PC-3 (cell line): Measurements from ENCODE around the gene SMCO4. TPM values are rescaled to one million over a fixed set of nuclear protein-coding genes. Genes with fewer than 3 reads are reported as not detected.
"Not testable (repeated sequence)": the region's sequence is repeated elsewhere in the genome, so short reads cannot be mapped to it uniquely, and the experiment has no call there.

Experiments used
- ATAC-seq: fragments of 200-7000 bp; cut with Tn5 transposase; 2 replicates; pipeline ENCODE4 v1.9.1; 2020; ENCODE audit warnings: mild to moderate bottlenecking, moderate library complexity
- BruUV-seq: library from RNA; stranded (reverse); fragments of 400-500 nt; replicated peaks from 2 replicates; lab custom pipeline; 2021; lab: Mats Ljungman, UMichigan
- CTCF ChIA-PET: fragments of 300-600 bp; sonication (Branson Sonifier 250); formaldehyde crosslinking; loops from one replicate; lab custom pipeline; 2022; ENCODE audit warnings: antibody characterized with exemption; lab: Charles Lee
- POLR2A ChIA-PET: fragments of 300-600 bp; sonication (Branson Sonifier 250); formaldehyde crosslinking; loops from one replicate; lab custom pipeline; 2022; ENCODE audit warnings: antibody characterized with exemption; ENCODE audit not compliant: unreplicated experiment; lab: Charles Lee
- DNase-seq: peaks from one replicate; pipeline ENCODE4 v3.0.0-alpha.2; 2015
- H2AFZ ChIP-seq: fragments of 300-600 bp; sonication (generic); 2 replicates; pipeline ENCODE4 v1.6.0; 2016; ENCODE audit warnings: antibody characterized with exemption, low read length
- H3F3A ChIP-seq: fragments of 300-600 bp; sonication (generic); one replicate; pipeline ENCODE4 v1.6.0; 2017; ENCODE audit warnings: antibody characterized with exemption, low read length, control low read depth, mild to moderate bottlenecking; ENCODE audit not compliant: unreplicated experiment
- H3K27ac ChIP-seq: fragments of 300-600 bp; sonication (generic); 2 replicates; pipeline ENCODE4 v1.5.1; 2016; ENCODE audit warnings: mild to moderate bottlenecking, low read length
- H3K27me3 ChIP-seq: fragments of 300-600 bp; sonication (generic); 2 replicates; pipeline ENCODE4 v1.6.1; 2016; ENCODE audit warnings: low read length, mixed read lengths
- H3K36me3 ChIP-seq: fragments of 300-600 bp; sonication (generic); 2 replicates; pipeline ENCODE4 v1.6.1; 2016; ENCODE audit warnings: low read depth, mixed run types, low read length, mixed read lengths
- H3K4me1 ChIP-seq: fragments of 300-600 bp; sonication (generic); 2 replicates; pipeline ENCODE4 v1.5.1; 2016; ENCODE audit warnings: low read length; ENCODE audit not compliant: insufficient read depth
- H3K4me2 ChIP-seq: fragments of 300-600 bp; sonication (generic); 2 replicates; pipeline ENCODE4 v1.6.0; 2016; ENCODE audit warnings: low read length
- H3K4me3 ChIP-seq: fragments of 300-600 bp; sonication (generic); 2 replicates; pipeline ENCODE4 v1.5.1; 2016; ENCODE audit warnings: mild to moderate bottlenecking, low read length, mixed read lengths
- H3K79me2 ChIP-seq: fragments of 300-600 bp; sonication (generic); 2 replicates; pipeline ENCODE4 v1.6.1; 2017; ENCODE audit warnings: low read length, mixed read lengths
- H3K9ac ChIP-seq: fragments of 300-600 bp; sonication (generic); 2 replicates; pipeline ENCODE4 v1.6.0; 2016; ENCODE audit warnings: mild to moderate bottlenecking, low read length
- H3K9me2 ChIP-seq: fragments of 300-600 bp; sonication (generic); replicated peaks from 2 replicates; pipeline ENCODE4 v1.6.1; 2016; ENCODE audit warnings: mixed run types, low read length, mixed read lengths
- H3K9me3 ChIP-seq: fragments of 300-600 bp; sonication (generic); 2 replicates; pipeline ENCODE4 v1.6.1; 2016; ENCODE audit warnings: low read length, mixed read lengths
- H4K20me1 ChIP-seq: fragments of 300-600 bp; sonication (generic); 2 replicates; pipeline ENCODE4 v1.6.1; 2016; ENCODE audit warnings: low read length, mixed read lengths
- EZH2 ChIP-seq: fragments of 300-600 bp; sonication (generic); IDR thresholded peaks from one replicate; pipeline ENCODE4 v1.6.1; 2017; ENCODE audit warnings: antibody characterized with exemption, mild to moderate bottlenecking, low read length; ENCODE audit not compliant: unreplicated experiment
- EZH2phosphoT487 ChIP-seq: fragments of 300-600 bp; sonication (generic); IDR thresholded peaks from 2 replicates; pipeline ENCODE4 v1.6.1; 2018; ENCODE audit warnings: mild to moderate bottlenecking, antibody characterized with exemption, low read length, borderline replicate concordance
- intact Hi-C: fragments of 100-400 bp; cut with micrococcal nuclease; formaldehyde crosslinking; loops from 2 replicates; pipeline ENCODE4 v1.9.0; 2023
- total RNA-seq: library from RNA; depleted of rRNA; stranded (reverse); fragments of >200 nt; gene quantifications from 2 replicates; pipeline ENCODE4 v1.2.3, GENCODE V29; 2014
- TF ChIP-seq, protein P1 (sequence below): fragments of 300-600 bp; sonication (generic); conservative IDR thresholded peaks from 2 replicates; pipeline ENCODE4 v1.5.1; 2017; ENCODE audit warnings: antibody characterized with exemption, low read depth, mild to moderate bottlenecking, low read length

SMCO4 gene
- total RNA-seq, 1 experiment from 2014 or later: 23.0 TPM

DNA sequence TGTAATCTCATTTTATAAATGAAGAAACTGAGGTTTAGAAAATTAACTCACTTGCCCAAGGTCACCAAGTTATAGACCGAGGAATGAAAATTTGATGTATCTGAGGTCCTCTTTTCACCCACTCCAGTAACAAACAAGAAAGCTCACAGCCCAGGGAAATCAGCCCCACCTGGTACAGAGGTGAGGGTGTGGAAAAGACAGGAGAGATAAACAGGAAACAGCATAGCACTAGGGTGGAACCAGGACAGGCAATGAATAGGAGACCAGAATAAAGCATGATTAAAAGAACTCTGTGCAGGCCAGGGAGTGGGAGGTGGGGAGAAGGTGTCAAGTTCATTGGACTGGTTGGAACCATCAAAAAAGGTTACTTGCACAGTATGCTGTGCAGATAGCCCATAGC is 46.2 kb upstream of the SMCO4 start:
- no peak overlapping the region for H2AFZ ChIP-seq
- H4K20me1 ChIP-seq: no peaks in the 10 kb centered on the region
- no peak overlapping the region for H3K4me3 ChIP-seq
- no peaks in the 10 kb centered on the region for H3K9me2 ChIP-seq
- peaks cover 11% of the 10 kb centered on the region for H3K4me1 ChIP-seq
- H3K36me3 ChIP-seq: no peaks in the 10 kb centered on the region
- TF ChIP-seq EZH2 (no peak), EZH2phosphoT487 (no peak)
- TF ChIP-seq, protein P1, sequence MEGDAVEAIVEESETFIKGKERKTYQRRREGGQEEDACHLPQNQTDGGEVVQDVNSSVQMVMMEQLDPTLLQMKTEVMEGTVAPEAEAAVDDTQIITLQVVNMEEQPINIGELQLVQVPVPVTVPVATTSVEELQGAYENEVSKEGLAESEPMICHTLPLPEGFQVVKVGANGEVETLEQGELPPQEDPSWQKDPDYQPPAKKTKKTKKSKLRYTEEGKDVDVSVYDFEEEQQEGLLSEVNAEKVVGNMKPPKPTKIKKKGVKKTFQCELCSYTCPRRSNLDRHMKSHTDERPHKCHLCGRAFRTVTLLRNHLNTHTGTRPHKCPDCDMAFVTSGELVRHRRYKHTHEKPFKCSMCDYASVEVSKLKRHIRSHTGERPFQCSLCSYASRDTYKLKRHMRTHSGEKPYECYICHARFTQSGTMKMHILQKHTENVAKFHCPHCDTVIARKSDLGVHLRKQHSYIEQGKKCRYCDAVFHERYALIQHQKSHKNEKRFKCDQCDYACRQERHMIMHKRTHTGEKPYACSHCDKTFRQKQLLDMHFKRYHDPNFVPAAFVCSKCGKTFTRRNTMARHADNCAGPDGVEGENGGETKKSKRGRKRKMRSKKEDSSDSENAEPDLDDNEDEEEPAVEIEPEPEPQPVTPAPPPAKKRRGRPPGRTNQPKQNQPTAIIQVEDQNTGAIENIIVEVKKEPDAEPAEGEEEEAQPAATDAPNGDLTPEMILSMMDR: no peak
- H3K27ac ChIP-seq: no peak overlapping the region
- H3K4me2 ChIP-seq: no peak overlapping the region
- no peak overlapping the region for H3K9ac ChIP-seq
- no peak for ATAC-seq
- intact Hi-C loops: no loop called here
- no peaks in the 10 kb centered on the region for H3K79me2 ChIP-seq
- H3K27me3 ChIP-seq: no peaks in the 10 kb centered on the region
- no peak for DNase-seq
- BruUV-seq: no TSS peak
- POLR2A ChIA-PET: no interaction called here
- no peaks in the 10 kb centered on the region for H3F3A ChIP-seq
- CTCF ChIA-PET: no interaction called here
- H3K9me3 ChIP-seq: no peaks in the 10 kb centered on the region

DNA sequence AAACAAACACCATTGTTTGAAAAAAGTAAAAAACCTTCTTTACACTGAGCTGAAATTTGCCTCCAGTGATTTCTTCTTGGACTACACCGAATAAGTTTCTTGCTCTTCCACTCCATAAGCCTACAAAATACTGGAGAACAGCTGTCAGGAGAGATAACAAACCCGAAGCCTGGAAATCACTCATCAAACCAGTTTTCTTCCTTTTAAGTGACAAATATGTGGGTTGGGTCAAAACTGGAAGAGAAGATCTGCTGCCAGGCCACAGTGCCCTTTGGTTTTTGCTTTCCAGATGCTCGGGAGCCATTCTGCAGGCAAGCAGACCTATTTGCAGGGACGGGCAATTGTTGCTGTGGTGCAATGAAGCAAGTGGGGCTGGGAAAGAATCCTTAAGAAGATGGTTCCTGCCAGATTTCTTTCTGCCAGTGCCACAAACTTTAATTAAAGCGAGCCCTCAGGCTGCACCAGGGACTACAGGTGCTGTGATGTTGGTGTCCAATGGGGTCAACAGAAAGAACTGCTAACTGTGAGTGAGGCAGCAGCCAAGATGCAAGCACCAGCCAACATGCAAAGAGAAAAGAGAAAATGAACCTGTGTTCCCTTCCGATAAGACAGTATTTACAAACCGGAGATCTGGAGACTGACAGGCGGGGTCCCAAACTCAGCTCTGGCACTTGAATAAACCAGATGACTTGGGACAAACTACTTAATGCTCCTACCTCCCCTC is 44.8 kb upstream of the SMCO4 start:
- H3K4me2 ChIP-seq: peak overlapping the region; percentile 13; the same call in 1 of the 2 replicates
- intact Hi-C loops: no loop called here
- H3F3A ChIP-seq: no peaks in the 10 kb centered on the region
- H3K36me3 ChIP-seq: no peaks in the 10 kb centered on the region
- CTCF ChIA-PET: no interaction called here
- H3K9me2 ChIP-seq: no peaks in the 10 kb centered on the region
- H3K4me1 ChIP-seq: peaks cover 11% of the 10 kb centered on the region
- ATAC-seq: no peak
- no peak overlapping the region for H3K9ac ChIP-seq
- H3K9me3 ChIP-seq: no peaks in the 10 kb centered on the region
- no peak overlapping the region for H2AFZ ChIP-seq
- no peak overlapping the region for H3K27ac ChIP-seq
- TF ChIP-seq EZH2 (no peak), EZH2phosphoT487 (no peak)
- TF ChIP-seq, protein P1: no peak
- H4K20me1 ChIP-seq: no peaks in the 10 kb centered on the region
- POLR2A ChIA-PET: no interaction called here
- peak; percentile 52 for DNase-seq
- no peaks in the 10 kb centered on the region for H3K27me3 ChIP-seq
- H3K4me3 ChIP-seq: no peak overlapping the region
- no TSS peak for BruUV-seq
- H3K79me2 ChIP-seq: no peaks in the 10 kb centered on the region

DNA sequence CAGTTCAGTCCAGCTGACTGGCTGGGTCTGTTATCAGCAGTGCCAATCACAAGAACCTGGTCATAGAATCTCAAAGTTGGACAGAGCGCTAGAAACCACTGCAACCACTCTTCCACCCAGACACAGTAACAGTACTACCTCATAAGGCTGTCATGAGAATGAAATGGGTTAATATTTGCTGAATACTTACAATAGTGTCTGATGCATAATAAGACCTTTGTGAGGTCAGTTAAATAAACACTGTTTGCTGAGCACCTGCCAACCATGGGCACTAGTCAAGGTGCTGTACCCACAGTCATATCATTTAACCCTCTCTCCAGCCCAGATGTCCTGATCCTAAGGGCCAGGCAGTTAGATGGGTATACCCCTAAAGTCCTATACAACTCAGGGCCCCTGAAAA is 44.2 kb upstream of the SMCO4 start:
- POLR2A ChIA-PET, H4K20me1 ChIP-seq, H3K27ac ChIP-seq, H3K27me3 ChIP-seq, H3K9ac ChIP-seq, H3K79me2 ChIP-seq, H3F3A ChIP-seq, H3K36me3 ChIP-seq, BruUV-seq, H3K9me2 ChIP-seq, H3K4me2 ChIP-seq, H2AFZ ChIP-seq, CTCF ChIA-PET, H3K9me3 ChIP-seq, H3K4me3 ChIP-seq, intact Hi-C loops: not testable (repeated sequence)
- ATAC-seq (peak; percentile 75), DNase-seq (peak; percentile 59)
- peaks cover 11% of the 10 kb centered on the region for H3K4me1 ChIP-seq
